GM12801 (cell line): ENCODE measurements around the gene ANKS1B.

Source experiments
- TF ChIP-seq, protein P1 (sequence below): IDR thresholded peaks from one replicate; pipeline ENCODE4 v1.5.1; 2011; ENCODE audit warnings: control low read depth; ENCODE audit not compliant: insufficient read length; ENCODE audit errors: extremely low read depth

The ANKS1B gene

DNA sequence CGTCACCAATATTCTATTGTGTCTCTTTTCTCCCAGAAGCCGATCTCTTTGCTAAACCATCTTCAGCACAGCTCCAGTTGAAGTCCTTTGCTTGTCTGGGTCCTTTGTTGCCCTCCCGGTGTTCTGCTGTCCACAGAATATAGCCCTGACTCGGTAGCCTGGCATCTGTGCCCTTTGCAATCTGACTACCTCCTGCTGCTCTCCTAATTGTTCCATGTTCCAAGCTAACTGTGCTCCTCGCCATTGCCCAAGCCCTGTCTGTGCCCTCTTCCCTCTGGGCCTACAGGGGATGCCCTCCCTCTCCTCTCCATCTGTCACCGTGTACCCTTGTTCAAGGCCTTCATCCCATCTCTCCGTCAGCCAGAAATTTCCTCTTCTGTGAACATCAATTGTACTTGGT, 1033.3 kb downstream of the ANKS1B start:
- TF ChIP-seq, protein P1, sequence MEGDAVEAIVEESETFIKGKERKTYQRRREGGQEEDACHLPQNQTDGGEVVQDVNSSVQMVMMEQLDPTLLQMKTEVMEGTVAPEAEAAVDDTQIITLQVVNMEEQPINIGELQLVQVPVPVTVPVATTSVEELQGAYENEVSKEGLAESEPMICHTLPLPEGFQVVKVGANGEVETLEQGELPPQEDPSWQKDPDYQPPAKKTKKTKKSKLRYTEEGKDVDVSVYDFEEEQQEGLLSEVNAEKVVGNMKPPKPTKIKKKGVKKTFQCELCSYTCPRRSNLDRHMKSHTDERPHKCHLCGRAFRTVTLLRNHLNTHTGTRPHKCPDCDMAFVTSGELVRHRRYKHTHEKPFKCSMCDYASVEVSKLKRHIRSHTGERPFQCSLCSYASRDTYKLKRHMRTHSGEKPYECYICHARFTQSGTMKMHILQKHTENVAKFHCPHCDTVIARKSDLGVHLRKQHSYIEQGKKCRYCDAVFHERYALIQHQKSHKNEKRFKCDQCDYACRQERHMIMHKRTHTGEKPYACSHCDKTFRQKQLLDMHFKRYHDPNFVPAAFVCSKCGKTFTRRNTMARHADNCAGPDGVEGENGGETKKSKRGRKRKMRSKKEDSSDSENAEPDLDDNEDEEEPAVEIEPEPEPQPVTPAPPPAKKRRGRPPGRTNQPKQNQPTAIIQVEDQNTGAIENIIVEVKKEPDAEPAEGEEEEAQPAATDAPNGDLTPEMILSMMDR: no peak

DNA sequence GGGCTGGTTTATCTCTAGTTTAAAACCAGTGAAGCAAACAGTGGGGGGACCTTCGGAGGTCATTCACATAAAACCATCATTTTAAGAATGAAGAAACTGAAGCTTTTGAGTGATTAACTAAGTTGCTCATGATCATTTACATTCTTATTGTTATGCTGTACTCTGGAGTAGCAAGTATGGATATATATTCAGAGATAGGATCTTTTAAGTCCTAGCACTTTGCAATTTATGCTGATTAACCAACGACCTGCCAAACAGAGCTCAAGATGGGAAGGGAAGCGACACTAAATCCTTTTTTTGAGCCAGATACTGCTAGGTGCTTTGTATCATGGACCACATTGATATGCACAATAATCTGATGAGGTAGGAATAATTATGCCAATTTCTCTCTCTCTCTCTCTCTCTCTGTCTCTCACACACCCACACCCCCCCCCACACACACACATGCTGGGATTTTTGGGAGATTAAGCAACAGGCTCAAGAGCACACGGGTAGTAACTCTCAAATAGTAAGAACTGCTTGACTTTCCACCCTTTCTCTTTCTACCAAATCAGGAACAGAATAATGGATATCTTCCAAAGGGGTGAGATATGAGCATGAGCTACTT, 1036.3 kb downstream of the ANKS1B start:
- TF ChIP-seq, protein P1: no peak

DNA sequence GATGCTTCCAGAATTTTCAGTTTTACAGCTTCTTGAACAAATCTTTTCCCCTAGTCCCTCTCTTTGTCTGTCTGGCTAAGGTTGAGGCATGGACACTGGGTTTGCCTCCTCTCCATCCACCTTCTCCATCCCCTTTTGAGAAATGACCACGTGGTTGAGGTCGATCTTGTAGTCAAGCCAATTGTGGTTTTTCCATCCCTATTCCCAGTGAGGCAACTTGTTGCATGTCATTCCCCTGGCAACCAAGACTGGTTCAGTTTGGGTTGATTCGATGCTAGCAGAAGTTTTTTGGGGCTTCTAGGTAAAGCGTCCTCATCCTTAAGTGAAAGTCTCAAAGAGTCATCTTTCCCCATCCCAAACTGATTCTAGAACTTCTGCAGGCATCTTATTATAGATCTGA, 1038.9 kb downstream of the ANKS1B start:
- TF ChIP-seq, protein P1: no peak

DNA sequence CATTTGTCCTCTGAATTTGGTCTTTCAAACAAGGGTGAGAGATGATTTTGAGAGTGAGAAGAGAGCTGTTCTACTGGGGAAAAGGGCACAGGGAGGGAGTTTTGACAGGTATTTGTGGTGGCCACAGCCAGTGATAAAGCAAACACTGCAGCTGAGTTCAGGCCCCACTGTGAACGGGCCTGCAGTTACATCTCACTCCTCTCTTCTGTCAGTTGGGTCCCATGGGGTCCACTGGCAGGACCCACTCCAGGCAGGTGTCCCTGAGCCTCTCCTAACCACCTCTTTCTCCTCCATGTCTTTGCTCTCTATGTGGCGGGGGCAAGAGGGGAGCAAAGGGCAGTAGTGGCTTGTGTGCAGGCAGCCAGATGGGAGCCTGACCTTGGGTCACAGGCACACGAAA, 1044.8 kb downstream of the ANKS1B start:
- TF ChIP-seq, protein P1: no peak

DNA sequence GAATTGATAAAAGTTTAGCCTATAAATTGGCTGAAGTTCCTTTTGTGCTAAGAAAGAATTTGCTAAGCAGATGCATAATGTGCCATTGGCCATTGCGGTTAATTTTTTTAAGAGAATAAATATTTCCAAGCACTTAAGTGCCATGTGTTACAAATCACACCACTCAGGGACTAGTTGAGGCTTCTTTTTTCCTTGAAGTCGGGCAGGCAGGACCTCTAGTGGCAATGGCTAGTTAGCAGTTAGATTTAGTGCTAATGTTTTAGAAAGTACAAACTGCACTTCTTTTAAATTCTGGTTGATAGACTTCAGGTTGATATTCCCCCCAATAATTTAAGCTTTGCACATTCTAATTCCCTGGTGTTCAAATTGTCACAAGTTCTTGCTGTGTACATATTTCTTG, 1045.4 kb downstream of the ANKS1B start:
- TF ChIP-seq, protein P1: no peak

GRCh38 chr12:98935847-98936246, 1048.9 kb downstream of the ANKS1B start:
- TF ChIP-seq, protein P1: no peak

DNA sequence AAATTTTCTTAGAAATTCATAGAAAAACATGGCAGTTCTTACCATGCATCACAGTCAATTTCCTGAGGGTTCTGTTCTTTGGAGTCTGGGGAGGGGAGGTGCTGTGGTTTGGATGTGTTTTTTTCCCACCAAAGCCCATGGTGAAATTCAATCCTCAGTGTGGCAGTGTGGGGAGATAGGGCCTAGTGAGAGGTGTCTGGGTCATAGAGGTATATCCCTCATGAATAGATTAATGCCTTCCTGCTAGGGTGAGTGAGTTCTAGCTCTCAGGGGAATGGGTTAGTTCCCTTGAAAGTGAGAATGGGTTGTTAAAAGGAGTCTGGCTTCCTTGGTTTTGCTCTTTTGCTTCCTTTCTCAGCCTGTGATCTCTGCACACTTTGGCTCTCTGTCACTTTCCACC, 1061.9 kb downstream of the ANKS1B start:
- TF ChIP-seq, protein P1: no peak
